Esophagus squamous epithelium (tissue), 4 donors: Measurements from ENCODE around the gene KAT6B.

Source experiments
- CTCF ChIP-seq, 6 experiments: fragments of 450-650 bp in 4 of 6; fragments of 200-600 bp in 2 of 6; sonication (generic) in 2 of 6; IDR thresholded peaks; one replicate each; pipeline ENCODE4 v1.5.1; 2016 to 2019; ENCODE audit warnings: antibody characterized with exemption in 6 of 6, mild to moderate bottlenecking in 4 of 6, moderate library complexity in 4 of 6
- POLR2A ChIP-seq, 4 donors: fragments of 450-650 bp; IDR thresholded peaks; one replicate each; pipeline ENCODE4 v1.6.1; 2017; ENCODE audit warnings: antibody characterized with exemption in 4 of 4, mild to moderate bottlenecking in 4 of 4, moderate library complexity in 3 of 4

- TF ChIP-seq CTCF (IDR thresholded peaks at IDR 0.05) = no peak
- TF ChIP-seq POLR2A (IDR thresholded peaks at IDR 0.05) = no peak
These were observed 53.6 kb downstream of the KAT6B start for GRCh38 chr10:74880041-74880440.
